Endothelial cell of umbilical vein (primary cell): ENCODE results near the gene CSN1S1.

ENCODE experiments used
- CTCF ChIP-seq, 2 donors: IDR thresholded peaks; 1 replicate in 1 of 2; 2 replicates in 1 of 2; pipeline ENCODE4 v1.5.1; 2011; ENCODE audit warnings: low read length in 2 of 2, mild to moderate bottlenecking in 2 of 2, moderate library complexity in 2 of 2, control low read depth in 1 of 2, inconsistent platforms in 1 of 2, low read depth in 1 of 2; ENCODE audit not compliant: insufficient read depth in 1 of 2; ENCODE audit errors: extremely low read depth in 1 of 2
- EZH2 ChIP-seq: IDR thresholded peaks from 2 replicates; pipeline ENCODE4 v1.6.1; 2012; ENCODE audit warnings: borderline replicate concordance, low read depth, mild to moderate bottlenecking, moderate library complexity, low read length, inconsistent platforms; ENCODE audit not compliant: severe bottlenecking
- FOS ChIP-seq: IDR thresholded peaks from 2 replicates; pipeline ENCODE4 v1.6.1; 2011; ENCODE audit warnings: mild to moderate bottlenecking, low read length, moderate library complexity, borderline replicate concordance; ENCODE audit not compliant: insufficient read depth
- GATA2 ChIP-seq: IDR thresholded peaks from 2 replicates; pipeline ENCODE4 v1.7.0; 2011; ENCODE audit warnings: low read depth, mild to moderate bottlenecking, moderate library complexity, mixed read lengths, low read length; ENCODE audit not compliant: insufficient read length, insufficient read depth
- JUN ChIP-seq: IDR thresholded peaks from 2 replicates; pipeline ENCODE4 v1.6.1; 2011; ENCODE audit warnings: borderline replicate concordance, low read depth; ENCODE audit not compliant: insufficient read length, insufficient read depth
- MAX ChIP-seq: IDR thresholded peaks from 2 replicates; pipeline ENCODE4 v1.6.1; 2011; ENCODE audit not compliant: insufficient read depth, insufficient read length
- MYC ChIP-seq: IDR thresholded peaks from one replicate; pipeline ENCODE4 v1.6.1; 2011; ENCODE audit warnings: mild to moderate bottlenecking, low read depth, low read length
- POLR2A ChIP-seq: IDR thresholded peaks from 2 replicates; pipeline ENCODE4 v1.6.1; 2012; ENCODE audit warnings: low read depth, mild to moderate bottlenecking, control low read depth, low read length
- POLR2AphosphoS5 ChIP-seq: IDR thresholded peaks from 2 replicates; pipeline ENCODE4 v1.6.1; 2012; ENCODE audit warnings: low read depth, mild to moderate bottlenecking, control low read depth, low read length, moderate library complexity; ENCODE audit not compliant: insufficient read depth

GRCh38 chr4:69991016-69991415 lies 60.1 kb downstream of the CSN1S1 start:
- no peak for TF ChIP-seq CTCF (IDR thresholded peaks at IDR 0.05; ENCODE audit: extremely low read depth in 1 of 2, insufficient read depth in 1 of 2, low read depth in 1 of 2, low read length in 2 of 2)
- no peak for TF ChIP-seq EZH2
- no peak for TF ChIP-seq POLR2AphosphoS5
- TF ChIP-seq JUN, result no peak
- no peak for TF ChIP-seq MYC
- no peak for TF ChIP-seq POLR2A
- TF ChIP-seq MAX, result no peak
- TF ChIP-seq FOS, result no peak
- TF ChIP-seq GATA2, result no peak
